HL-60 (cell line): ENCODE results near the gene MOV10L1.

Experiments used
- DNase-seq, 2 experiments: peaks; one replicate each; pipeline ENCODE4 v3.0.0-alpha.2; 2010 to 2020; ENCODE audit warnings: low read depth in 1 of 2, low spot score in 1 of 2
- H3K27ac ChIP-seq: fragments of 250-450 bp; sonication (Bioruptor Pico); replicated peaks from 2 replicates; pipeline ENCODE4 v1.5.1; 2020; ENCODE audit warnings: mild to moderate bottlenecking, moderate library complexity
- H3K27me3 ChIP-seq: fragments of 250-450 bp; sonication (Bioruptor Pico); 2 replicates; pipeline ENCODE4 v1.5.1; 2021; ENCODE audit warnings: mild to moderate bottlenecking, moderate library complexity; ENCODE audit not compliant: insufficient read depth, poor library complexity, severe bottlenecking
- H3K4me3 ChIP-seq: replicated peaks from 2 replicates; pipeline ENCODE4 v1.5.1; 2011; ENCODE audit warnings: mild to moderate bottlenecking, control low read depth, low read length; ENCODE audit not compliant: insufficient read depth
- CTCF ChIP-seq: IDR thresholded peaks from one replicate; pipeline ENCODE4 v1.5.1; 2011; ENCODE audit warnings: low read length, control low read depth, inconsistent platforms; ENCODE audit not compliant: insufficient read depth
- GABPA ChIP-seq: IDR thresholded peaks from 2 replicates; pipeline ENCODE4 v1.6.1; 2012; ENCODE audit warnings: low read depth
- POLR2AphosphoS5 ChIP-seq: IDR thresholded peaks from 2 replicates; pipeline ENCODE4 v1.6.1; 2012; ENCODE audit warnings: low read depth
- REST ChIP-seq: IDR thresholded peaks from 2 replicates; pipeline ENCODE4 v1.6.1; 2012; ENCODE audit warnings: low read depth; ENCODE audit not compliant: insufficient replicate concordance
- SPI1 ChIP-seq: IDR thresholded peaks from 2 replicates; pipeline ENCODE4 v1.6.1; 2012; ENCODE audit warnings: low read depth, mild to moderate bottlenecking, borderline replicate concordance

Gene MOV10L1

GRCh38 chr22:50210378-50211139 is 120.8 kb downstream of the MOV10L1 start:
- H3K27me3 ChIP-seq = no peaks in the 10 kb centered on the region
- no peak overlapping the region for H3K27ac ChIP-seq
- H3K4me3 ChIP-seq = no peak overlapping the region
- no peak for DNase-seq
- no peak for TF ChIP-seq REST
- TF ChIP-seq POLR2AphosphoS5 = peak; percentile 9; the same call in 1 of the 2 replicates
- TF ChIP-seq SPI1 = no peak
- TF ChIP-seq CTCF = no peak
- TF ChIP-seq GABPA = no peak

- DNase-seq = no peak
- no peak overlapping the region for H3K4me3 ChIP-seq
- no peak for TF ChIP-seq REST
- no peak for TF ChIP-seq GABPA
- TF ChIP-seq POLR2AphosphoS5 = no peak
- TF ChIP-seq CTCF = no peak
- TF ChIP-seq SPI1 = no peak
- no peaks in the 10 kb centered on the region for H3K27me3 ChIP-seq
- H3K27ac ChIP-seq = no peak overlapping the region
Observed at GRCh38 chr22:50211147-50211546, 121.3 kb downstream of the MOV10L1 start.
